Lung (tissue), 12 donors: ENCODE measurements around the gene RNU1-2. TPM values are rescaled to one million over a fixed set of nuclear protein-coding genes. Genes with fewer than 3 reads are reported as not detected.
A peak's percentile ranks its signal among the peaks of the same experiment; 100 is the strongest.

Experiments used
- ATAC-seq: fragments of 200-7000 bp; cut with Tn5 transposase; one replicate; pipeline ENCODE4 v1.9.1; 2020; ENCODE audit warnings: moderate number of reproducible peaks; ENCODE audit not compliant: insufficient read depth, low FRiP score
- DNase-seq, 3 donors: peaks; one replicate each; pipeline ENCODE4 v3.0.0-alpha.2; 2013 to 2017
- H3K27ac ChIP-seq, 2 donors: one replicate each; pipeline ENCODE4 v1.5.1; 2013; ENCODE audit warnings: mild to moderate bottlenecking in 2 of 2, moderate library complexity in 2 of 2, control low read depth in 1 of 2, inconsistent platforms in 1 of 2, low read depth in 1 of 2, low read length in 1 of 2
- H3K27me3 ChIP-seq, 3 donors: one replicate each; pipeline ENCODE4 v1.5.1; 2013; ENCODE audit warnings: low read length in 2 of 3; ENCODE audit not compliant: control insufficient read depth in 3 of 3, insufficient read depth in 3 of 3
- H3K36me3 ChIP-seq, 4 donors: one replicate each; pipeline ENCODE4 v1.5.1; 2013; ENCODE audit warnings: low read length in 4 of 4, mild to moderate bottlenecking in 1 of 4, moderate library complexity in 1 of 4; ENCODE audit not compliant: control insufficient read depth in 4 of 4, insufficient read depth in 4 of 4
- H3K4me1 ChIP-seq, 5 donors: one replicate each; pipeline ENCODE4 v1.5.1; 2013; ENCODE audit warnings: low read length in 5 of 5, mild to moderate bottlenecking in 2 of 5, moderate library complexity in 1 of 5; ENCODE audit not compliant: control insufficient read depth in 5 of 5, insufficient read depth in 5 of 5
- H3K4me3 ChIP-seq: one replicate; pipeline ENCODE4 v1.5.1; 2013; ENCODE audit warnings: mild to moderate bottlenecking, control low read depth, moderate library complexity
- H3K9ac ChIP-seq, 2 donors: one replicate each; pipeline ENCODE4 v1.5.1; 2013; ENCODE audit warnings: low read length in 2 of 2, control low read depth in 1 of 2; ENCODE audit not compliant: insufficient read depth in 1 of 2
- H3K9me3 ChIP-seq, 4 donors: one replicate each; pipeline ENCODE4 v1.5.1; 2013; ENCODE audit warnings: low read length in 3 of 4, mild to moderate bottlenecking in 1 of 4, moderate library complexity in 1 of 4; ENCODE audit not compliant: control insufficient read depth in 4 of 4, insufficient read depth in 3 of 4
- CTCF ChIP-seq: IDR thresholded peaks from 2 replicates; pipeline ENCODE4 v1.5.1; 2012; ENCODE audit warnings: mild to moderate bottlenecking; ENCODE audit errors: control extremely low read depth, extremely low read depth
- WGBS, 2 donors: extraction: QIAGEN DNeasy Blood & Tissue Kit; methylation state at CpG; one replicate each; pipeline ENCODE4 v1.1.7; 2013; 5-methylcytosine and 5-hydroxymethylcytosine counted together
- polyA plus RNA-seq, 2 donors: library from polyadenylated mRNA; stranded (reverse); fragments of 200-250 nt; gene quantifications; one replicate each; pipeline ENCODE4 v1.2.1, GENCODE V29; 2013
- total RNA-seq, 2 donors: library from RNA; depleted of rRNA in 1 of 2; stranded (reverse); fragments of >200 nt in 1 of 2; gene quantifications; one replicate each; pipeline ENCODE4 v1.2.1, GENCODE V29; 2014 to 2021
- donor health status: control.
- donor health status: control.
- donor health status: Bipolar disorder and iron deficiency.
- donor health status: healthy.
- donor health status: DM: yes; HTN: yes; CAD: no.

The RNU1-2 gene
- total and polyA plus RNA-seq, 4 donors, result under 0.01 to 3,134 TPM; not detected in 2

GRCh38 chr1:16903054-16903453, 7.3 kb downstream of the RNU1-2 start:
- WGBS, 2 donors, result 86% methylated on average over 2 of the region's 2 CpGs
- no peak for DNase-seq
- Histone ChIP-seq H3K4me3 (no peak overlapping the region), H3K9me3 (peaks cover 0 to 5% (median 0%) of the 10 kb centered on the region in 4 donors), H3K4me1 (peaks cover 0 to 29% (median 0%) of the 10 kb centered on the region in 5 donors), H3K27me3 (no peaks in the 10 kb centered on the region), H3K9ac (peak overlapping the region in 1 of 2 donors; percentile 87), H3K36me3 (no peaks in the 10 kb centered on the region), H3K27ac (no peak overlapping the region)
- ATAC-seq, result no peak
- TF ChIP-seq CTCF, result no peak

- no peak for ATAC-seq
- DNase-seq, result no peak
- H3K4me1 ChIP-seq, result peaks cover 0 to 29% (median 0%) of the 10 kb centered on the region in 5 donors
- H3K27ac ChIP-seq, result peak overlapping the region in 1 of 2 donors; percentile 70
- H3K4me3 ChIP-seq, result no peak overlapping the region
- peak overlapping the region in 1 of 2 donors; percentile 87 for H3K9ac ChIP-seq
- no peaks in the 10 kb centered on the region for H3K36me3 ChIP-seq
- TF ChIP-seq CTCF, result no peak
- H3K27me3 ChIP-seq, result no peaks in the 10 kb centered on the region
- H3K9me3 ChIP-seq, result peaks cover 0 to 5% (median 0%) of the 10 kb centered on the region in 4 donors
These were observed 7.6 kb downstream of the RNU1-2 start for GRCh38 chr1:16903458-16903796.

- peak; percentile 99 to 100 (median 100) for DNase-seq
- Histone ChIP-seq H3K9me3 (peaks cover 0 to 5% (median 0%) of the 10 kb centered on the region in 4 donors), H3K27ac (peak overlapping the region; percentile 98 to 99), H3K27me3 (no peaks in the 10 kb centered on the region), H3K36me3 (no peaks in the 10 kb centered on the region), H3K4me1 (peaks cover 0 to 29% (median 0%) of the 10 kb centered on the region in 5 donors), H3K4me3 (peak overlapping the region; percentile 49), H3K9ac (peak overlapping the region; percentile 96 to 97)
- WGBS, 2 donors, result 0% methylated on average over 27 of the region's 27 CpGs
- TF ChIP-seq CTCF, result no peak
- ATAC-seq, result peak; percentile 100
These were observed 8.9 kb downstream of the RNU1-2 start for GRCh38 chr1:16904560-16905109.
